IMR-90 (cell line): ENCODE results near the gene CMTM7.

Experiments
- BHLHE40 ChIP-seq: fragments of 150-350 bp; IDR thresholded peaks from 2 replicates; pipeline ENCODE4 v1.6.1; 2016; ENCODE audit warnings: mild to moderate bottlenecking, low read depth, low read length
- CEBPB ChIP-seq: IDR thresholded peaks from 2 replicates; pipeline ENCODE4 v1.6.1; 2012; ENCODE audit warnings: low read depth, low read length, improper control_type of control experiment
- CHD1 ChIP-seq: IDR thresholded peaks from 2 replicates; pipeline ENCODE4 v1.6.1; 2012; ENCODE audit warnings: low read depth, low read length, improper control_type of control experiment
- FOS ChIP-seq: fragments of 150-350 bp; IDR thresholded peaks from 2 replicates; pipeline ENCODE4 v1.6.1; 2016; ENCODE audit warnings: low read depth, low read length
- MAFK ChIP-seq: IDR thresholded peaks from 2 replicates; pipeline ENCODE4 v1.6.1; 2012; ENCODE audit warnings: low read depth, low read length, improper control_type of control experiment
- MXI1 ChIP-seq: IDR thresholded peaks from 2 replicates; pipeline ENCODE4 v1.6.1; 2012; ENCODE audit warnings: low read depth, mild to moderate bottlenecking, low read length, moderate library complexity, borderline replicate concordance
- POLR2A ChIP-seq: IDR thresholded peaks from 2 replicates; pipeline ENCODE4 v1.6.1; 2012; ENCODE audit warnings: mild to moderate bottlenecking, low read depth, low read length
- RAD21 ChIP-seq: IDR thresholded peaks from 2 replicates; pipeline ENCODE4 v1.6.1; 2012; ENCODE audit warnings: low read length, improper control_type of control experiment
- RCOR1 ChIP-seq: IDR thresholded peaks from 2 replicates; pipeline ENCODE4 v1.6.1; 2012; ENCODE audit warnings: mild to moderate bottlenecking, low read length, improper control_type of control experiment; ENCODE audit not compliant: insufficient replicate concordance
- RFX5 ChIP-seq: IDR thresholded peaks from 2 replicates; pipeline ENCODE4 v1.8.0; 2012; ENCODE audit warnings: low read depth, mild to moderate bottlenecking, low read length, moderate library complexity
- SMC3 ChIP-seq: fragments of 150-350 bp; IDR thresholded peaks from 2 replicates; pipeline ENCODE4 v1.6.1; 2016; ENCODE audit warnings: low read depth, mild to moderate bottlenecking, antibody characterized with exemption, low read length, moderate library complexity
- TF ChIP-seq, protein P1 (sequence below): conservative IDR thresholded peaks from 2 replicates; pipeline ENCODE4 v1.5.1; 2012; ENCODE audit warnings: mild to moderate bottlenecking, low read depth, low read length, improper control_type of control experiment
- TF ChIP-seq, protein P2 (sequence below): fragments of 150-350 bp; IDR thresholded peaks from 2 replicates; pipeline ENCODE4 v1.6.1; 2016; ENCODE audit warnings: low read depth, mild to moderate bottlenecking, low read length, moderate library complexity, borderline replicate concordance
- TF ChIP-seq, protein P3 (sequence below): fragments of 150-350 bp; IDR thresholded peaks from 2 replicates; pipeline ENCODE4 v1.6.1; 2017; ENCODE audit warnings: mild to moderate bottlenecking, antibody characterized with exemption, low read length, low read depth

DNA sequence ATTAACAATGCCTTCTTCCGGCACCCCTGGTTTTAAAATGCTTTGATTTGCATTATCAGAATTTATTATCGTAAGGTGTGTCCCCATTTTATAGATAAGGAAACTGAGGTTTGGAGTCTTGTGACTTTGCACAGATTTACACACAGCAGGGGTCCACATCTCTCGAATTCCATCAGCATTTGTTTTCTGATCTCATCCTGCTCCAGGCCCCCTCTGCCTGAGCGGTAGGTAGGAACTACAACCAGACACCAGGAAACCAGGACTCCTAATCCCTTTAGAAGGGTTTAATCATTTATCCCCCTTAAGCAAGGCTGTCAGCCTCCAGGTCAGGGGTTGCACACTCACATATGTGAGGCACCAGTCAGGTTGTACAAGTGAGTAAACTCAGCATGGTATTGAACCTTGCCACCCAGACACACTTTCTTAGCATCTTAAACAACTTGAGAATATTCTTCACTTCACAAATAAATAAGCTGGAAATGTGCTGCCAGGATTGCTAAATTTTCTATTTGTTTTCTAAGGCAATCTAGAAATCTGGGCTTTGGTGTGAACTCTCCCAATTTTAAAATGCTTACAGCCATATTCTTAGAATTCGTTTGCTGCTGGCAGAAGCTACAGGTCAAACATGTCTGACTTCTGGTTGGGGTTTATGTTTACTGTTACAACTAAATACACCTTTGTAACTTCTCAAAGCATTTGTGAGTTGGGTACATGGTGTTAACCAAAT, 31.7 kb upstream of the CMTM7 start:
- TF ChIP-seq, protein P1, sequence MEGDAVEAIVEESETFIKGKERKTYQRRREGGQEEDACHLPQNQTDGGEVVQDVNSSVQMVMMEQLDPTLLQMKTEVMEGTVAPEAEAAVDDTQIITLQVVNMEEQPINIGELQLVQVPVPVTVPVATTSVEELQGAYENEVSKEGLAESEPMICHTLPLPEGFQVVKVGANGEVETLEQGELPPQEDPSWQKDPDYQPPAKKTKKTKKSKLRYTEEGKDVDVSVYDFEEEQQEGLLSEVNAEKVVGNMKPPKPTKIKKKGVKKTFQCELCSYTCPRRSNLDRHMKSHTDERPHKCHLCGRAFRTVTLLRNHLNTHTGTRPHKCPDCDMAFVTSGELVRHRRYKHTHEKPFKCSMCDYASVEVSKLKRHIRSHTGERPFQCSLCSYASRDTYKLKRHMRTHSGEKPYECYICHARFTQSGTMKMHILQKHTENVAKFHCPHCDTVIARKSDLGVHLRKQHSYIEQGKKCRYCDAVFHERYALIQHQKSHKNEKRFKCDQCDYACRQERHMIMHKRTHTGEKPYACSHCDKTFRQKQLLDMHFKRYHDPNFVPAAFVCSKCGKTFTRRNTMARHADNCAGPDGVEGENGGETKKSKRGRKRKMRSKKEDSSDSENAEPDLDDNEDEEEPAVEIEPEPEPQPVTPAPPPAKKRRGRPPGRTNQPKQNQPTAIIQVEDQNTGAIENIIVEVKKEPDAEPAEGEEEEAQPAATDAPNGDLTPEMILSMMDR = no peak
- no peak for TF ChIP-seq RCOR1
- no peak for TF ChIP-seq RFX5
- TF ChIP-seq POLR2A = no peak
- TF ChIP-seq, protein P2, sequence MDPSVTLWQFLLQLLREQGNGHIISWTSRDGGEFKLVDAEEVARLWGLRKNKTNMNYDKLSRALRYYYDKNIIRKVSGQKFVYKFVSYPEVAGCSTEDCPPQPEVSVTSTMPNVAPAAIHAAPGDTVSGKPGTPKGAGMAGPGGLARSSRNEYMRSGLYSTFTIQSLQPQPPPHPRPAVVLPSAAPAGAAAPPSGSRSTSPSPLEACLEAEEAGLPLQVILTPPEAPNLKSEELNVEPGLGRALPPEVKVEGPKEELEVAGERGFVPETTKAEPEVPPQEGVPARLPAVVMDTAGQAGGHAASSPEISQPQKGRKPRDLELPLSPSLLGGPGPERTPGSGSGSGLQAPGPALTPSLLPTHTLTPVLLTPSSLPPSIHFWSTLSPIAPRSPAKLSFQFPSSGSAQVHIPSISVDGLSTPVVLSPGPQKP = no peak
- TF ChIP-seq, protein P3, sequence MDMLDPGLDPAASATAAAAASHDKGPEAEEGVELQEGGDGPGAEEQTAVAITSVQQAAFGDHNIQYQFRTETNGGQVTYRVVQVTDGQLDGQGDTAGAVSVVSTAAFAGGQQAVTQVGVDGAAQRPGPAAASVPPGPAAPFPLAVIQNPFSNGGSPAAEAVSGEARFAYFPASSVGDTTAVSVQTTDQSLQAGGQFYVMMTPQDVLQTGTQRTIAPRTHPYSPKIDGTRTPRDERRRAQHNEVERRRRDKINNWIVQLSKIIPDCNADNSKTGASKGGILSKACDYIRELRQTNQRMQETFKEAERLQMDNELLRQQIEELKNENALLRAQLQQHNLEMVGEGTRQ = no peak
- TF ChIP-seq RAD21 = no peak
- no peak for TF ChIP-seq CHD1
- TF ChIP-seq MXI1 = no peak
- TF ChIP-seq CEBPB = no peak
- TF ChIP-seq BHLHE40 = no peak
- no peak for TF ChIP-seq MAFK
- no peak for TF ChIP-seq FOS
- TF ChIP-seq SMC3 = no peak
